H9 (cell line): ENCODE results near the gene KLRK1. TPM values are rescaled to one million over a fixed set of nuclear protein-coding genes. Genes with fewer than 3 reads are reported as not detected.
"Not testable (repeated sequence)": the region's sequence is repeated elsewhere in the genome, so short reads cannot be mapped to it uniquely, and the experiment has no call there.

Source experiments
- DNase-seq: peaks from one replicate; pipeline ENCODE4 v3.0.0-alpha.2; 2017
- H2AFZ ChIP-seq: one replicate; pipeline ENCODE4 v1.6.1; 2013; ENCODE audit warnings: mild to moderate bottlenecking, low read length, control low read depth, moderate library complexity
- H2AK5ac ChIP-seq: 2 replicates; pipeline ENCODE4 v1.6.1; 2013; ENCODE audit warnings: low read length, control low read depth, mixed read lengths; ENCODE audit not compliant: insufficient read length
- H2BK120ac ChIP-seq: one replicate; pipeline ENCODE4 v1.6.1; 2013; ENCODE audit warnings: low read depth, mild to moderate bottlenecking, low read length, control low read depth, inconsistent platforms; ENCODE audit not compliant: poor library complexity, severe bottlenecking
- H2BK12ac ChIP-seq: 2 replicates; pipeline ENCODE4 v1.6.1; 2013; ENCODE audit warnings: low read length, control low read depth, mixed read lengths, low read depth; ENCODE audit not compliant: insufficient read length
- H2BK15ac ChIP-seq: 2 replicates; pipeline ENCODE4 v1.6.1; 2013; ENCODE audit warnings: low read depth, low read length, control low read depth
- H2BK20ac ChIP-seq: one replicate; pipeline ENCODE4 v1.6.1; 2013; ENCODE audit warnings: low read depth, mild to moderate bottlenecking, low read length, control low read depth, inconsistent platforms; ENCODE audit not compliant: poor library complexity, severe bottlenecking
- H2BK5ac ChIP-seq: 2 replicates; pipeline ENCODE4 v1.6.1; 2013; ENCODE audit warnings: low read length, control low read depth, mixed read lengths; ENCODE audit not compliant: insufficient read length
- H3K14ac ChIP-seq: 2 replicates; pipeline ENCODE4 v1.6.1; 2013; ENCODE audit warnings: low read length, control low read depth; ENCODE audit not compliant: insufficient read depth
- H3K18ac ChIP-seq: 2 replicates; pipeline ENCODE4 v1.6.1; 2013; ENCODE audit warnings: low read depth, mild to moderate bottlenecking, mixed read lengths, low read length, control low read depth; ENCODE audit not compliant: insufficient read length
- H3K23ac ChIP-seq: 2 replicates; pipeline ENCODE4 v1.6.1; 2013; ENCODE audit warnings: low read length, control low read depth, mixed read lengths, low read depth; ENCODE audit not compliant: insufficient read length
- H3K23me2 ChIP-seq: 2 replicates; pipeline ENCODE4 v1.6.1; 2013; ENCODE audit warnings: low read depth, mild to moderate bottlenecking, mixed read lengths, low read length, control low read depth; ENCODE audit not compliant: insufficient read length, poor library complexity, severe bottlenecking
- H3K27ac ChIP-seq: 2 replicates; pipeline ENCODE4 v1.5.1; 2013; ENCODE audit warnings: low read length, control low read depth, mixed read lengths, low read depth; ENCODE audit not compliant: insufficient read length
- H3K27me3 ChIP-seq: 2 replicates; pipeline ENCODE4 v1.6.1; 2013; ENCODE audit warnings: low read length, control low read depth, inconsistent platforms; ENCODE audit not compliant: insufficient read depth
- H3K4ac ChIP-seq: 2 replicates; pipeline ENCODE4 v1.6.1; 2013; ENCODE audit warnings: low read depth, mild to moderate bottlenecking, control low read depth, inconsistent platforms, low read length, moderate library complexity
- H3K4me1 ChIP-seq: 2 replicates; pipeline ENCODE4 v1.6.1; 2013; ENCODE audit warnings: low read length, control low read depth, inconsistent platforms; ENCODE audit not compliant: insufficient read depth
- H3K4me2 ChIP-seq: 2 replicates; pipeline ENCODE4 v1.6.1; 2013; ENCODE audit warnings: low read length, control low read depth, mixed read lengths; ENCODE audit not compliant: insufficient read length, insufficient read depth
- H3K56ac ChIP-seq: 2 replicates; pipeline ENCODE4 v1.6.1; 2013; ENCODE audit warnings: low read depth, mild to moderate bottlenecking, mixed read lengths, low read length, control low read depth; ENCODE audit not compliant: insufficient read length
- H3K79me1 ChIP-seq: 2 replicates; pipeline ENCODE4 v1.6.1; 2013; ENCODE audit warnings: low read depth, mild to moderate bottlenecking, moderate library complexity, low read length, control low read depth, inconsistent platforms; ENCODE audit not compliant: insufficient read depth, poor library complexity, severe bottlenecking
- H3K79me2 ChIP-seq: 2 replicates; pipeline ENCODE4 v1.6.1; 2013; ENCODE audit warnings: low read length, control low read depth, inconsistent platforms; ENCODE audit not compliant: insufficient read depth
- H3K9ac ChIP-seq: 2 replicates; pipeline ENCODE4 v1.6.1; 2013; ENCODE audit warnings: low read length, control low read depth, mixed read lengths; ENCODE audit not compliant: insufficient read length; ENCODE audit errors: extremely low read depth
- H3K9me3 ChIP-seq: one replicate; pipeline ENCODE4 v1.6.1; 2013; ENCODE audit warnings: low read depth, low read length, inconsistent platforms; ENCODE audit not compliant: control insufficient read depth
- H3T11ph ChIP-seq: one replicate; pipeline ENCODE4 v1.6.1; 2013; ENCODE audit warnings: mild to moderate bottlenecking, low read length, control low read depth, inconsistent platforms
- H4K20me1 ChIP-seq: one replicate; pipeline ENCODE4 v1.6.1; 2013; ENCODE audit not compliant: control insufficient read depth, insufficient read length, insufficient read depth
- H4K5ac ChIP-seq: 2 replicates; pipeline ENCODE4 v1.6.1; 2013; ENCODE audit warnings: low read depth, mild to moderate bottlenecking, mixed read lengths, low read length, control low read depth; ENCODE audit not compliant: insufficient read length
- H4K8ac ChIP-seq: replicated peaks from 2 replicates; pipeline ENCODE4 v1.6.1; 2013; ENCODE audit warnings: low read length, control low read depth, mixed read lengths, low read depth; ENCODE audit not compliant: insufficient read length
- H4K91ac ChIP-seq: 2 replicates; pipeline ENCODE4 v1.6.1; 2013; ENCODE audit warnings: low read depth, mild to moderate bottlenecking, moderate library complexity, mixed read lengths, low read length, control low read depth; ENCODE audit not compliant: insufficient read length
- H3K27ac Mint-ChIP-seq, 3 experiments: 2 replicates in 2 of 3; 3 replicates in 1 of 3; pipeline ENCODE4 v1.8.0; 2020 to 2021; ENCODE audit warnings: mixed read lengths in 3 of 3, mild to moderate bottlenecking in 1 of 3, moderate library complexity in 1 of 3
- H3K27me3 Mint-ChIP-seq: 2 replicates; pipeline ENCODE4 v1.8.0; 2021; ENCODE audit warnings: low read depth, mild to moderate bottlenecking, moderate library complexity, mixed read lengths
- H3K36me3 Mint-ChIP-seq, 3 experiments: 2 replicates in 2 of 3; 3 replicates in 1 of 3; pipeline ENCODE4 v1.8.0; 2020 to 2021; ENCODE audit warnings: low read depth in 3 of 3, mixed read lengths in 3 of 3; ENCODE audit not compliant: insufficient read depth in 1 of 3
- H3K4me1 Mint-ChIP-seq, 2 experiments: 2 replicates each; pipeline ENCODE4 v1.8.0; 2020; ENCODE audit warnings: mixed read lengths in 2 of 2
- H3K4me3 Mint-ChIP-seq, 2 experiments: 2 replicates in 1 of 2; 3 replicates in 1 of 2; pipeline ENCODE4 v1.8.0; 2020 to 2021; ENCODE audit warnings: mild to moderate bottlenecking in 2 of 2, mixed read lengths in 2 of 2, moderate library complexity in 1 of 2
- H3K9me3 Mint-ChIP-seq, 2 experiments: 2 replicates in 1 of 2; 3 replicates in 1 of 2; pipeline ENCODE4 v1.8.0; 2020; ENCODE audit warnings: mild to moderate bottlenecking in 2 of 2, mixed read lengths in 2 of 2, moderate library complexity in 1 of 2
- WGBS: extraction: QIAGEN DNeasy Blood & Tissue Kit; methylation state at CpG from one replicate; pipeline ENCODE4 v1.1.7; 2013; ENCODE audit warnings: missing lambda C conversion rate, low lambda C conversion rate, mixed read lengths; ENCODE audit not compliant: insufficient read length; ENCODE audit errors: extremely low coverage; 5-methylcytosine and 5-hydroxymethylcytosine counted together
- total RNA-seq: library from RNA; stranded (reverse); gene quantifications from 2 replicates; pipeline ENCODE4 v1.2.1, GENCODE V29; 2021
- TF ChIP-seq, protein P1 (sequence below): fragments of 200-600 bp; sonication (generic); conservative IDR thresholded peaks from 3 replicates; pipeline ENCODE4 v1.8.0; 2021; ENCODE audit warnings: antibody characterized with exemption, mild to moderate bottlenecking

Gene KLRK1
- total RNA-seq, 1 experiment from 2014 or later: not detected

DNA sequence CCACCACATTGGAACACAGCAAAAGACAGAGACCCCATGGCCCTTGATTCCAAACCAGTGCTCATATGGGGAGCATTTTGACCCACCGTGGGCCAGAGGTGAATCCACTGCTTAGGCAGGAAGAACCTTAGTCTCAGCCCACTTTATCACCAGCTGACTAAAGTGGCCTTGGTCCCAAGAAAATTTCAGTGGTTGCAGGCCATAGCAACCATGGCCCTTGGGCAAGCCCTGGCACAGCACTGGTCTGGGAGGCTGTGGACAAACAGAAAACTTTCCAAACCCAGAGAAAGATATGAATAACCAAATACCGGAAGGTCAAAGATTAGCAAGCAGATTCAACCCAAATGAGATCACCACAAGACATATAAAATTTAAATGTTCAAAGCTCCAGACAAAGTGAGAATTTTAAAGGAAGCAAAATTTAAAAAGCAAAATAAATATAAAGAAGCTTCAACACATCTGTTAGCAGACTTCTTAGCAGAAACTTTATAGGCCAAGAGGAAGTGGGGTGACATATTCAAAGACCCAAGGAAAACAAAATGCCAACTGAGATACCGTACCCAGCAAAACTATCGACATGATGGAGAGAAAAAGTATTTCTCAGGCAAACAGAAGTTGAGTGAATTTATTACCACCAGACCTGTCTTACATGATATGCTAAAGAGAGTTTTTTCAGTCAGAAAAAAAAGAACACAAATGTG, 7.8 kb downstream of the KLRK1 start:
- Histone ChIP-seq H3K79me2 (no peaks in the 10 kb centered on the region), H3K27me3 (no peaks in the 10 kb centered on the region), H3K9me3 (no peaks in the 10 kb centered on the region), H2BK15ac (no peak overlapping the region), H4K91ac (no peak overlapping the region), H4K8ac (no peak overlapping the region), H2BK20ac (no peak overlapping the region), H3K4me1 (no peaks in the 10 kb centered on the region), H3K23me2 (no peaks in the 10 kb centered on the region), H3K4me2 (no peak overlapping the region), H2BK5ac (no peak overlapping the region), H3K79me1 (no peaks in the 10 kb centered on the region), H2BK12ac (no peak overlapping the region), H3K4ac (no peak overlapping the region), H3K14ac (no peak overlapping the region), H3K56ac (no peak overlapping the region), H2AFZ (no peak overlapping the region), H3K27ac (no peak overlapping the region), H2AK5ac (no peak overlapping the region), H2BK120ac (no peak overlapping the region), H3T11ph (no peak overlapping the region), H3K9ac (no peak overlapping the region), H3K23ac (no peak overlapping the region), H4K20me1 (no peaks in the 10 kb centered on the region), H4K5ac (no peak overlapping the region), H3K18ac (no peak overlapping the region)
- H3K9me3 Mint-ChIP-seq: peaks cover 1 to 4% of the 10 kb centered on the region in 2 experiments; a peak in 2 of 5 replicates
- no peaks in the 10 kb centered on the region for H3K27me3 Mint-ChIP-seq
- H3K36me3 Mint-ChIP-seq: no peaks in the 10 kb centered on the region
- H3K4me3 Mint-ChIP-seq: no peak overlapping the region
- no peaks in the 10 kb centered on the region for H3K4me1 Mint-ChIP-seq
- no CpG with 5 or more reads among the region's 4 CpGs for WGBS
- no peak for DNase-seq
- TF ChIP-seq, protein P1, sequence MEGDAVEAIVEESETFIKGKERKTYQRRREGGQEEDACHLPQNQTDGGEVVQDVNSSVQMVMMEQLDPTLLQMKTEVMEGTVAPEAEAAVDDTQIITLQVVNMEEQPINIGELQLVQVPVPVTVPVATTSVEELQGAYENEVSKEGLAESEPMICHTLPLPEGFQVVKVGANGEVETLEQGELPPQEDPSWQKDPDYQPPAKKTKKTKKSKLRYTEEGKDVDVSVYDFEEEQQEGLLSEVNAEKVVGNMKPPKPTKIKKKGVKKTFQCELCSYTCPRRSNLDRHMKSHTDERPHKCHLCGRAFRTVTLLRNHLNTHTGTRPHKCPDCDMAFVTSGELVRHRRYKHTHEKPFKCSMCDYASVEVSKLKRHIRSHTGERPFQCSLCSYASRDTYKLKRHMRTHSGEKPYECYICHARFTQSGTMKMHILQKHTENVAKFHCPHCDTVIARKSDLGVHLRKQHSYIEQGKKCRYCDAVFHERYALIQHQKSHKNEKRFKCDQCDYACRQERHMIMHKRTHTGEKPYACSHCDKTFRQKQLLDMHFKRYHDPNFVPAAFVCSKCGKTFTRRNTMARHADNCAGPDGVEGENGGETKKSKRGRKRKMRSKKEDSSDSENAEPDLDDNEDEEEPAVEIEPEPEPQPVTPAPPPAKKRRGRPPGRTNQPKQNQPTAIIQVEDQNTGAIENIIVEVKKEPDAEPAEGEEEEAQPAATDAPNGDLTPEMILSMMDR: no peak
- no peak overlapping the region for H3K27ac Mint-ChIP-seq

GRCh38 chr12:10378737-10379136, 11.1 kb downstream of the KLRK1 start:
- not testable (repeated sequence) for H3K27ac Mint-ChIP-seq, H2BK120ac ChIP-seq, H4K5ac ChIP-seq

More at GRCh38 chr12:10378737-10379136, 11.1 kb downstream of the KLRK1 start:
- not testable (repeated sequence) for H3K14ac ChIP-seq, H3K27me3 Mint-ChIP-seq, H3T11ph ChIP-seq, H4K20me1 ChIP-seq, H3K27ac ChIP-seq, H4K91ac ChIP-seq, H2BK20ac ChIP-seq, H3K4me1 Mint-ChIP-seq, H3K9me3 ChIP-seq, H2AFZ ChIP-seq, H4K8ac ChIP-seq, H3K4me3 Mint-ChIP-seq, DNase-seq, H3K56ac ChIP-seq, H3K4me2 ChIP-seq, H2BK12ac ChIP-seq, H2BK15ac ChIP-seq, H3K36me3 Mint-ChIP-seq, H3K23ac ChIP-seq, H3K9ac ChIP-seq, H3K9me3 Mint-ChIP-seq, H3K23me2 ChIP-seq, H3K18ac ChIP-seq, H2BK5ac ChIP-seq, H2AK5ac ChIP-seq, H3K4ac ChIP-seq, H3K79me1 ChIP-seq, H3K27me3 ChIP-seq, H3K4me1 ChIP-seq, H3K79me2 ChIP-seq
- no CpG with 5 or more reads among the region's 2 CpGs for WGBS
